IMR-90 (cell line): Measurements from ENCODE around the gene LDLRAD4. TPM values are rescaled to one million over a fixed set of nuclear protein-coding genes. Genes with fewer than 3 reads are reported as not detected.

ENCODE experiments used
- ATAC-seq: fragments of 200-7000 bp; cut with Tn5 transposase; 2 replicates; pipeline ENCODE4 v1.9.1; 2020; ENCODE audit warnings: low read depth, mild to moderate bottlenecking, moderate library complexity
- BruUV-seq: library from RNA; stranded (reverse); fragments of 400-500 nt; replicated peaks from 2 replicates; lab custom pipeline; 2021; lab: Mats Ljungman, UMichigan
- CTCF ChIA-PET: fragments of 300-600 bp; formaldehyde crosslinking; extraction: SDS; loops from one replicate; lab custom pipeline; 2021; ENCODE audit warnings: antibody characterized with exemption; lab: Yijun Ruan, JAX
- POLR2A ChIA-PET: fragments of 300-600 bp; sonication (Branson Sonifier 250); formaldehyde crosslinking; loops from one replicate; lab custom pipeline; 2022; ENCODE audit warnings: antibody characterized with exemption; ENCODE audit not compliant: unreplicated experiment; lab: Charles Lee
- DNase-seq: peaks from one replicate; pipeline ENCODE4 v3.0.0; 2013
- H2AFZ ChIP-seq: replicated peaks from 2 replicates; pipeline ENCODE3; 2013; ENCODE audit warnings: low read length, mild to moderate bottlenecking; ENCODE audit not compliant: poor library complexity
- H2AK5ac ChIP-seq: 2 replicates; pipeline ENCODE4 v1.6.1; 2013; ENCODE audit warnings: low read depth, low read length, inconsistent platforms
- H2AK9ac ChIP-seq: replicated peaks from 2 replicates; pipeline ENCODE3; 2013; ENCODE audit warnings: mild to moderate bottlenecking, low read depth, low read length, moderate library complexity; ENCODE audit not compliant: poor library complexity
- H2BK120ac ChIP-seq: 2 replicates; pipeline ENCODE4 v1.6.1; 2013; ENCODE audit warnings: low read depth, low read length, inconsistent platforms
- H2BK15ac ChIP-seq: 3 replicates; pipeline ENCODE4 v1.6.1; 2013; ENCODE audit warnings: low read depth, low read length, inconsistent platforms
- H2BK20ac ChIP-seq: 2 replicates; pipeline ENCODE4 v1.6.1; 2013; ENCODE audit warnings: low read depth, mild to moderate bottlenecking, inconsistent platforms, low read length, moderate library complexity
- H2BK5ac ChIP-seq: 2 replicates; pipeline ENCODE4 v1.6.1; 2013; ENCODE audit warnings: mild to moderate bottlenecking, low read depth, low read length, inconsistent platforms; ENCODE audit not compliant: poor library complexity, severe bottlenecking
- H3K14ac ChIP-seq: replicated peaks from 2 replicates; pipeline ENCODE4 v1.6.1; 2013; ENCODE audit warnings: low read depth, low read length, inconsistent platforms
- H3K18ac ChIP-seq: 2 replicates; pipeline ENCODE4 v1.6.1; 2013; ENCODE audit warnings: low read depth, low read length, control low read depth
- H3K23ac ChIP-seq: 2 replicates; pipeline ENCODE4 v1.6.1; 2013; ENCODE audit warnings: low read depth, low read length, inconsistent platforms
- H3K27ac ChIP-seq: 2 replicates; pipeline ENCODE4 v1.5.1; 2013; ENCODE audit warnings: mild to moderate bottlenecking, control low read depth, low read length; ENCODE audit not compliant: insufficient read depth
- H3K27me3 ChIP-seq: 2 replicates; pipeline ENCODE4 v1.6.1; 2013; ENCODE audit warnings: low read length; ENCODE audit not compliant: control insufficient read depth, insufficient read depth
- H3K36me3 ChIP-seq: 2 replicates; pipeline ENCODE4 v1.6.1; 2013; ENCODE audit warnings: low read length, mixed read lengths; ENCODE audit not compliant: control insufficient read depth, insufficient read depth
- H3K4ac ChIP-seq: 2 replicates; pipeline ENCODE4 v1.6.1; 2013; ENCODE audit warnings: low read depth, low read length, inconsistent platforms
- H3K4me1 ChIP-seq: 2 replicates; pipeline ENCODE4 v1.6.1; 2013; ENCODE audit warnings: low read length, mixed read lengths; ENCODE audit not compliant: control insufficient read depth, insufficient read depth
- H3K4me2 ChIP-seq: 2 replicates; pipeline ENCODE4 v1.6.1; 2013; ENCODE audit warnings: low read depth, mild to moderate bottlenecking, control low read depth, low read length, moderate library complexity
- H3K4me3 ChIP-seq: 2 replicates; pipeline ENCODE4 v1.5.1; 2013; ENCODE audit warnings: low read depth, mild to moderate bottlenecking, control low read depth, low read length, moderate library complexity; ENCODE audit not compliant: insufficient read depth
- H3K56ac ChIP-seq: 2 replicates; pipeline ENCODE4 v1.6.1; 2013; ENCODE audit warnings: low read length, inconsistent platforms; ENCODE audit not compliant: insufficient read depth; ENCODE audit errors: extremely low read depth
- H3K79me1 ChIP-seq, 2 experiments: 2 replicates each; pipeline ENCODE4 v1.6.1; 2013; ENCODE audit warnings: low read length in 2 of 2, inconsistent platforms in 1 of 2, low read depth in 1 of 2
- H3K9ac ChIP-seq: 2 replicates; pipeline ENCODE4 v1.6.1; 2013; ENCODE audit warnings: low read depth, low read length, control low read depth
- H3K9me1 ChIP-seq: 2 replicates; pipeline ENCODE4 v1.6.1; 2013; ENCODE audit warnings: low read length, inconsistent platforms; ENCODE audit not compliant: insufficient read depth
- H3K9me3 ChIP-seq: 2 replicates; pipeline ENCODE4 v1.6.1; 2013; ENCODE audit warnings: low read length; ENCODE audit not compliant: control insufficient read depth, insufficient read depth
- H4K20me1 ChIP-seq: 2 replicates; pipeline ENCODE4 v1.6.1; 2013; ENCODE audit warnings: low read length, inconsistent platforms; ENCODE audit not compliant: insufficient read depth
- H4K5ac ChIP-seq: 2 replicates; pipeline ENCODE4 v1.6.1; 2013; ENCODE audit warnings: mild to moderate bottlenecking, low read depth, low read length, control low read depth
- H4K8ac ChIP-seq, 2 experiments: 2 replicates each; pipeline ENCODE4 v1.6.1; 2013; ENCODE audit warnings: low read depth in 2 of 2, low read length in 2 of 2, control low read depth in 1 of 2, inconsistent platforms in 1 of 2
- H4K91ac ChIP-seq: 2 replicates; pipeline ENCODE4 v1.6.1; 2013; ENCODE audit warnings: low read depth, low read length, inconsistent platforms; ENCODE audit not compliant: insufficient read depth
- BHLHE40 ChIP-seq: fragments of 150-350 bp; IDR thresholded peaks from 2 replicates; pipeline ENCODE4 v1.6.1; 2016; ENCODE audit warnings: mild to moderate bottlenecking, low read depth, low read length
- CEBPB ChIP-seq: IDR thresholded peaks from 2 replicates; pipeline ENCODE4 v1.6.1; 2012; ENCODE audit warnings: low read depth, low read length, improper control_type of control experiment
- CTCF ChIP-seq: conservative IDR thresholded peaks from 2 replicates; pipeline ENCODE4 v1.5.1; 2012; ENCODE audit warnings: mild to moderate bottlenecking, low read depth, low read length, improper control_type of control experiment
- MAFK ChIP-seq: IDR thresholded peaks from 2 replicates; pipeline ENCODE4 v1.6.1; 2012; ENCODE audit warnings: low read depth, low read length, improper control_type of control experiment
- MXI1 ChIP-seq: IDR thresholded peaks from 2 replicates; pipeline ENCODE4 v1.6.1; 2012; ENCODE audit warnings: low read depth, mild to moderate bottlenecking, low read length, moderate library complexity, borderline replicate concordance
- POLR2A ChIP-seq: IDR thresholded peaks from 2 replicates; pipeline ENCODE4 v1.6.1; 2012; ENCODE audit warnings: mild to moderate bottlenecking, low read depth, low read length
- RAD21 ChIP-seq: IDR thresholded peaks from 2 replicates; pipeline ENCODE4 v1.6.1; 2012; ENCODE audit warnings: low read length, improper control_type of control experiment
- USF2 ChIP-seq: fragments of 150-350 bp; IDR thresholded peaks from 2 replicates; pipeline ENCODE4 v1.6.1; 2017; ENCODE audit warnings: mild to moderate bottlenecking, antibody characterized with exemption, low read length, low read depth
- WGBS, 2 experiments: methylation state at CpG; one replicate each; pipeline versions ENCODE4 v1.1.5 to v1.1.7; 2013; ENCODE audit warnings: missing lambda C conversion rate in 2 of 2; ENCODE audit not compliant: insufficient read length in 1 of 2; ENCODE audit errors: extremely low coverage in 2 of 2; 5-methylcytosine and 5-hydroxymethylcytosine counted together
- dilution Hi-C: fragments of 300-500 bp; cut with HindIII; formaldehyde crosslinking; loops from one replicate; pipeline ENCODE4 v1.14.3; 2018; ENCODE audit warnings: low sequenced_read_pairs; ENCODE audit not compliant: unreplicated experiment
- in situ Hi-C: fragments of 300-500 bp; cut with MboI; formaldehyde crosslinking; loops from 3 replicates; pipeline ENCODE4 v1.14.3; 2019; ENCODE audit warnings: low sequenced_read_pairs, inconsistent platforms, mixed read lengths
- intact Hi-C: fragments of 100-400 bp; cut with micrococcal nuclease; formaldehyde crosslinking; loops from 2 replicates; pipeline ENCODE4 v1.10.0; 2022
- polyA plus RNA-seq, 3 experiments: library from polyadenylated mRNA; depleted of rRNA; stranded (reverse); fragments of >200 nt; gene quantifications; 2 replicates each; pipeline ENCODE4 v1.2.3, GENCODE V29; 2012; ENCODE audit warnings: low replicate concordance in 1 of 3
- total RNA-seq: library from RNA; depleted of rRNA; stranded (reverse); fragments of >200 nt; gene quantifications from 2 replicates; pipeline ENCODE4 v1.2.3, GENCODE V29; 2012
- TF ChIP-seq, protein P1 (sequence below): fragments of 150-350 bp; IDR thresholded peaks from 2 replicates; pipeline ENCODE4 v1.6.1; 2016; ENCODE audit warnings: low read depth, mild to moderate bottlenecking, low read length, moderate library complexity, borderline replicate concordance

LDLRAD4 gene
- total and polyA plus RNA-seq, 2 of the 4 experiments (the other 2 are of a cell fraction), result not detected

DNA sequence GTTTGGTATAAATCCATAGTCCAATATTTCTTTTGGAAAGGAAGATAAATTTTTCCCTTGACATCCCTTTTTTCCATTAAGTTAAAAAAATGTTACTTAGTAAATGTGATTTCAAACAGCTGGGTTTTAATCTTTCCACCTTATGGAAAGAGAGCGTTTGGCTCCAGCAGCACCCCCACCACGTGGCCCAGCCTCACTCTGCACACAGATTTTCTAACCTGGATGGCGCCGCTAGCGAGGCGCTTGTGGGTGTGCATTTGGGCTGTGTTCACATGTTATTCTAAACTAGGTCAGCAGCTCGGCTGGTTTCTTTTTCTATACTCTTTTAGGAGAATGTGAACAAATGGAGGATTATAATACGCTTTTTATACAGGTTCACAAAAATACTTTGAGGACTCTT lies 218.0 kb downstream of the LDLRAD4 start:
- H4K20me1 ChIP-seq, result no peaks in the 10 kb centered on the region
- ATAC-seq (no peak), DNase-seq (no peak)
- H3K9me1 ChIP-seq, result no peaks in the 10 kb centered on the region
- no peak overlapping the region for H4K8ac ChIP-seq
- no peak overlapping the region for H3K4me2 ChIP-seq
- H3K4me1 ChIP-seq, result no peaks in the 10 kb centered on the region
- CTCF ChIA-PET, result no interaction called here
- H4K91ac ChIP-seq, result no peak overlapping the region
- no peaks in the 10 kb centered on the region for H3K36me3 ChIP-seq
- BruUV-seq, result no TSS peak
- H2BK20ac ChIP-seq, result no peak overlapping the region
- no peak overlapping the region for H3K4ac ChIP-seq
- no peak overlapping the region for H2BK5ac ChIP-seq
- H2BK15ac ChIP-seq, result no peak overlapping the region
- H3K9me3 ChIP-seq, result no peaks in the 10 kb centered on the region
- no peak overlapping the region for H3K56ac ChIP-seq
- H2AK5ac ChIP-seq, result no peak overlapping the region
- no peaks in the 10 kb centered on the region for H3K79me1 ChIP-seq
- H4K5ac ChIP-seq, result no peak overlapping the region
- POLR2A ChIA-PET, result no interaction called here
- no peak overlapping the region for H3K23ac ChIP-seq
- intact Hi-C loops, result no loop called here
- H3K18ac ChIP-seq, result no peak overlapping the region
- TF ChIP-seq MAFK, result no peak
- no peak for TF ChIP-seq USF2
- TF ChIP-seq MXI1, result no peak
- TF ChIP-seq RAD21, result no peak
- TF ChIP-seq BHLHE40, result no peak
- TF ChIP-seq, protein P1, sequence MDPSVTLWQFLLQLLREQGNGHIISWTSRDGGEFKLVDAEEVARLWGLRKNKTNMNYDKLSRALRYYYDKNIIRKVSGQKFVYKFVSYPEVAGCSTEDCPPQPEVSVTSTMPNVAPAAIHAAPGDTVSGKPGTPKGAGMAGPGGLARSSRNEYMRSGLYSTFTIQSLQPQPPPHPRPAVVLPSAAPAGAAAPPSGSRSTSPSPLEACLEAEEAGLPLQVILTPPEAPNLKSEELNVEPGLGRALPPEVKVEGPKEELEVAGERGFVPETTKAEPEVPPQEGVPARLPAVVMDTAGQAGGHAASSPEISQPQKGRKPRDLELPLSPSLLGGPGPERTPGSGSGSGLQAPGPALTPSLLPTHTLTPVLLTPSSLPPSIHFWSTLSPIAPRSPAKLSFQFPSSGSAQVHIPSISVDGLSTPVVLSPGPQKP, result no peak
- TF ChIP-seq CEBPB, result no peak
- TF ChIP-seq POLR2A, result no peak
- TF ChIP-seq CTCF, result no peak
- H3K4me3 ChIP-seq, result no peak overlapping the region
- no peaks in the 10 kb centered on the region; the same call in none of the 2 replicates for H3K27me3 ChIP-seq
- in situ Hi-C loops, result no loop called here
- no peak overlapping the region for H3K27ac ChIP-seq
- H3K9ac ChIP-seq, result no peak overlapping the region
- WGBS, 2 experiments, result no CpG with 5 or more reads among the region's 8 CpGs
- no peak overlapping the region for H2AFZ ChIP-seq
- no peak overlapping the region for H2AK9ac ChIP-seq
- dilution Hi-C loops, result no loop called here
- H2BK120ac ChIP-seq, result no peak overlapping the region
- H3K14ac ChIP-seq, result no peak overlapping the region
